ENCODE results near the gene PTPRG.

PTPRG gene

GRCh38 chr3:61765157-61765876, 203.9 kb downstream of the PTPRG start:
- no peak for DNase-seq (ENCODE audit: low read depth in 3 of 3)

DNA sequence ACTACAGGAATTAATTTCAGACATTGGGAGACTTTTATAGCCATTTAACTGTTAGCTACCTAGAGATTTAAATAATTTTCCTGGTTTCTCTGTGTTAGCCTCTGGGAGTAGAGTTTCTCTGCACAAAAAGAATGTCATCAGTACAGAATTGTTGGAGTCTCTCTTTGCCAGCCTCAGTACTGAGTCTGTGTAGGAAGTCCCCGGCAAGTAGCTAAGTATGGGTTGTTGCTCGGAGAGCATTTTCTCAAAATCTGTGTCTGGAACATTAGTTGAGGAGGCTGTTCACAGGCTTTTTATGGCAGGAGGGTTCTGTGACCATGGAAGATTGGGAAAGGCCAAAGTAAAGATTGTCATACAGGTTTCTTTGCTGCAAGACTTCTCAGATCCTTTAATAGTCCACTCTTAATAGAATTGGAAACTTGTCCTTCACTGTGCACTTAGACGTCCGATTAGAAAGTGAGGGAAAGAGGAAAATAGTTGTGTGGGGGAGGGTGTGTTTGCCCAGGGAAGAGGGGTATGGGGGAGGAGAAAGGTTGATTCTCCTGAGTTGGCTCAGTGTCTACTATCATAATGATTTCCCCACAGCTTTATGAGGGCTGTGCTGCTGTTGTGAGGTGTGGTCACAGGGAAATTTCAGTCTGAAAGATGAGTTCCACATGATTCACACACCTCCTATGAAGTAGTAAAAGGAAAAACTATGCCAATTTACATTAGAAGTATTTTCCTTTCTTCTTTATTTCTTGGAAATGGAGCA, 207.1 kb downstream of the PTPRG start:
- no peak for DNase-seq (ENCODE audit: low read depth in 3 of 3)

DNA sequence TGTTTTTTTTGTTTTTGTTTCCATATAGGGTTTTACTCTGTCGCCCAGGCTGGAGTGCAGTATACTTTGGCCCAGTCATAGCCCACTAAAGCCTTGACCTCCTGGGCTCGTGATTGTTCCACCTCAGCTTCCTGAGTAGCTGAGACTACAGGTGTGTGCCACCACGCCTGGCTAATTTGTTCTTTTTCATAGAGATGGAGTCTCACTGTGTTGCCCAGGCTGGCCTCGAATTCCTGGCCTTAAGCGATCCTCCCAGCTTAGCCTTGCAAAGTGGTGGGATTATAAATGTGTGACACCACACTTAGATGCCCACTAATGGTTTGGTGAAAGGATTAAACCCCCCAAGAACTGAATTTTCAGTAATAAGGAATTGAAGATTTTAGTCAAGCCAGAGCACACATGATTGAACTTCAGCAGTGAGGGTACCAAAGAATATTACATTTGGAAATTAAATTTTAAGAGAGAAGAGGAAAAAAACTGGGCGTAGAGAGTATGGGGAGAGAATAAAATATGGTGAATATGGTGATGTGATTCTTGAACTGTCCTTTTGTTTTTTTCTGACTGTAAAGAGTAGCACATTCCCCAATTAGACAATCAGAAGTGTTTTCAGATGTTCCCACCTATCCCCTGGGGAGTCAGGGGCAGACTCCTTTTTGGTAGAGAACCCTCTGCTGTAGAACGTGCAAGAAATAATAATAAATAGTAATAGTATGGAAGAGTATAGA, 208.1 kb downstream of the PTPRG start:
- DNase-seq (ENCODE audit: low read depth in 3 of 3), result no peak

GRCh38 chr3:61771976-61772375, 210.6 kb downstream of the PTPRG start:
- no peak for DNase-seq (ENCODE audit: low read depth in 3 of 3)

DNA sequence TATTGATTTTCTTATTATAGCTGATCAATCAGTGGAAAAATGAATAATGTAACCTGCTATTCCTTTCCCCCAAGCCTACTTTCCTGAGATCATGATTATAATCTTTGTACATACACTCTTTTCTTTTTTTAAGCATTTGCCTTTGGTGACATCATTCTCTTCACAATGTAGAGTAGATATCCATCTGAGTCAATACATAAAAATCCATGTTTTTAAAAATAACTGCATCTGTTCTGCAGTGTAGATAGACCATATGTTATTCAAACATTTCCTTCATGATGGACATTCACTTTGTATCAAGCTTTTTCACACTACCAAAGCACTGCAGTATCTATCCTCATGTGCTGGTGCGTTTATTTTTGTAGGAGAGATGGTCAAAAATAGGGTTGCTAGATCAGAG, 211.1 kb downstream of the PTPRG start:
- no peak for DNase-seq (ENCODE audit: low read depth in 3 of 3)

DNA sequence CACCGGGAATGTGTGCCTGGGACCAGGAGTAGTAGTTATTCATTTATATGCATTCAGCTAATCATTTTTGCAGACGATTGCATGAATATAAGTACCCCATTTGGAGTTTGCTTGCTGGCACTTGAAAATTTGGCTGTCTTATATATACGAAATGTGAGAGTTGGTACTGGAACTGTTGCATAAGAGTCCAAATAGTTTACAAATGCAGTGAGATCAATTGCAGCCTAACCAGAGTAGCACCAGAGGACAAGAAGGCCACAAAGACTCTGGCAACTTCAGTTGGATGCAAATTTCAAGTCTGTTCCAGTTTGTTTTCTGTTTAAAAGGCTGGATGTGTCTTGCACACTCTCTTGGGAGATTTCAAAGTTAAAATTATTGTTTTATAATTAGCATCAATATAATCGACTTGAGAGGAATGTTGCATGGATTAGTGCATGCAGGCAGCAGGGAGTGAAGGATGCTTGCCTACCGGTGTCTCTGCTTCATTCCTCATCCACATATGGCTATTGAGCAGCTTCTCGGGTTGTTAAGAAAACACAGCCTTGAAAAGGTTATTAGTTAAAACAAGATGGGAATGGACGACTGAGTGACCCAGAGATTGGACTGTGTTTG, 213.0 kb downstream of the PTPRG start:
- DNase-seq (ENCODE audit: low read depth in 3 of 3), result no peak

DNA sequence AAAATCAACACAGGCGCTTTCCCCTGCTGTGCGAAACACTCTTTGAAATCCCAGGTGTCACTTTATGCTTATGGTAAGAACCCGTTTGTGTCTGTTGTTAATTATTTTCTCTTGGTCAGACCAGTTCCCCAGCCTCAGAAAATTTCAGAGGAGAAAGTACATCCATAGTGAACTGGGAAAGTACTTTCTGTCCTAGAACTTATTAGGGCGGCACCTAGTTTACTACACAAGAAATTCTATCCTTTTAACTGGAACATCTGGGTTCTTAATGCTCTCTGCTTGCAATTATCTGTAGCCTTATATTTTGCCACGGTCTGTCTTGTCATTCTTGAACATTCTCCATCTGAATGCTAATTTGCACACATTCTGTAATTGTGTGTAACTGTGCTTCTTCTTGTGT, 215.0 kb downstream of the PTPRG start:
- no peak for DNase-seq (ENCODE audit: low read depth in 3 of 3)

- DNase-seq (ENCODE audit: low read depth in 3 of 3), result no peak
Observed at GRCh38 chr3:61777483-61777882, 216.1 kb downstream of the PTPRG start.

GRCh38 chr3:61778095-61778494, 216.7 kb downstream of the PTPRG start:
- DNase-seq (ENCODE audit: low read depth in 3 of 3), result no peak

DNA sequence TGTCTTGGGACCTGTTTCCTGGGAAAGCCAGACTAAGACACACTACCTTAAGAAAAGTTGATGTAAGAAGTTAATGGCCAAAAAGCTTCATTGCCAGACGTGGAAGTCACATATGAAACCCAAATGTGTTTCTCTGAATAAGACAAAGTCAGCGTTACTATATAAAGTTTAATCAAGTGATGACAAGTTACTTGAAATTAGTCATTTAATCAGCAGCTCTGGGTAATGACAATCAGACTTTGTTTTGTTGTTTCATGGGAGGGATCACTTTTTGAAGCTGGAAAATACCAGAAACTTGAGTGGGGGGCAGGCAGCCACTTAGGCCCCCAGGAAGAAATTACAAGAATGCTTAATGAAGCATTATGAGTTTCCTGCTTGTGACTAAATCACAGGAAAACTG, 218.6 kb downstream of the PTPRG start:
- no peak for DNase-seq (ENCODE audit: low read depth in 3 of 3)

- DNase-seq (ENCODE audit: low read depth in 3 of 3), result no peak
Observed at GRCh38 chr3:61780455-61781228, 219.3 kb downstream of the PTPRG start.

GRCh38 chr3:61783993-61784718, 222.8 kb downstream of the PTPRG start:
- no peak for DNase-seq (ENCODE audit: low read depth in 3 of 3)

DNA sequence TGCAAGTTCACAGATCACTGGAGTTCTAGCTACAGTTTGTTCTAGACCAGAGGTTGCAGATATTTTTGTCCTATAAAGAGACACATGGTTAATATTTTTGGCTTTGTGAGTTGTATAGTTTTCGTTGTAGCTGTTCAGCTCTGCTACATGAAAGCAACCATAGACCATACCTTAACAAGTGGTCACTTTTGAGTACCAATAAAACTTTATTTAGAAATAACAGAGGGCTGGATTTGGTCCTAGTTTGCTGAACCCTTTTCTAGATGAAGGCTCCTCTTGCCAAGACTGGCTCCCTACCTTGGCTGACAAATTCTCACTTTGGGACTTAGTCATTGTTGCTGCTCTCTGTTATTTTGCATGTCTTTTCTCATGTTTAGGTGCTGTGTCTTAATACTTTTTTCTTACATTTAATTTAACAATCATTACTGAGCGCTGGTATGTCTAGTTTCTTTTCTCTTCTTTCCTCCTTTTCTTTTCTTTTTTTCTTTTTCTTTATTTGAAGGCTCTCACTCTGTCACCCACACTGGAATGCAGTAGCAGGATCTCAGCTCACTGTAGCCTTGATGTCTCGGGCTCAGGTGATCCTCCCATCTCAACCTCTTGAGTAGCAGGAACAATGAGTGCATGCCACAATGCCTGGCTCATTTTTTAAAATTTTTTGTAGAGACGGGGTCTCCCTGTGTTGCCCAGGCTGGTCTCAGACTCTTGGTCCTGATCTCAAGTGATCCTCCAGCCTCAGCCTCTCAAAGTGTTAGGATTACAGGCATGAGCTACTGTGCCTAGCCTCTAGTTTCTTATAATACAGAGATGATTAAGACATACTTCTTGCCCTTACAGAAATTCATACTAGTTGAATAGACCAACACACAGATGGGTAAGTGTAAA, 227.5 kb downstream of the PTPRG start:
- DNase-seq (ENCODE audit: low read depth in 3 of 3), result no peak

DNA sequence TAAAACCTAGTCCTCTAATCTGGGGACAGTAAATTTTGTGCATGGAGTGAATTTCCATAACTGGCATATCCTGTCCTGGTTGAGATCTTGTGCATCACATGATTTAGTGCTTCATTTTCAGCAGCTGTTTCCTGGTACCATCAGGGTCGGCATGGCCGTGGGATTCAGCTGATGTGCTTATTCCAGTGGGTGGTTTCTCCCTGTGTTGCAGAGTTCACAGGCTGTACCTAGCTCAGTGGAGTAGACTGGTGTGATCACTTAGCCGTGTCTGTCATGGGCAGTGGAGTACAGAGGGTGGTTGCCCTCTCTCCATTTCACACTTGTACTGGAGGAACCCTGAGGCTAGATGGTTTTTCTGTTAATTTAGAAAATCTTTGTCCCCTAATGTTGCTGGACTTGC, 228.5 kb downstream of the PTPRG start:
- DNase-seq (ENCODE audit: low read depth in 3 of 3), result no peak

GRCh38 chr3:61790411-61790810, 229.0 kb downstream of the PTPRG start:
- DNase-seq (ENCODE audit: low read depth in 3 of 3), result no peak

- no peak for DNase-seq (ENCODE audit: low read depth in 3 of 3)
Observed at GRCh38 chr3:61793056-61793455, 231.7 kb downstream of the PTPRG start.

DNA sequence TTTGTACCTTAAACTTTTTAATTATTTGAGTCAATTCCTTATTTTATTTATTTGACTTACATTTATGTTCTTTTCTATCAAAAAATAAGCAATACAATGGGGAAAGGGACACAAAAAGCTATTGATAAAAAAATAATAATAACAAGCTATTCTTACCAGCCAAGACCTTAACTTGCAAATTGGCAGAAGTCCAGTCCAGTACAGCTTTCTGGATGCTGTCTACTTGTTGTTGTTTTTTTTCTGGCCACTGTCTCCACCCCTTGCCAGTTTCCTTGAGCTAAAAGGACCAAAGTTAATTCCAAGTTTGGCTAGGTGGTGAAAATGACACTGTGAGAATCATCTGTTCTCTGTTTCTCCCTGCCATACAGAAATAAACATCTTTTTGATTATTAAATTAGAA, 232.2 kb downstream of the PTPRG start:
- no peak for DNase-seq (ENCODE audit: low read depth in 3 of 3)

DNA sequence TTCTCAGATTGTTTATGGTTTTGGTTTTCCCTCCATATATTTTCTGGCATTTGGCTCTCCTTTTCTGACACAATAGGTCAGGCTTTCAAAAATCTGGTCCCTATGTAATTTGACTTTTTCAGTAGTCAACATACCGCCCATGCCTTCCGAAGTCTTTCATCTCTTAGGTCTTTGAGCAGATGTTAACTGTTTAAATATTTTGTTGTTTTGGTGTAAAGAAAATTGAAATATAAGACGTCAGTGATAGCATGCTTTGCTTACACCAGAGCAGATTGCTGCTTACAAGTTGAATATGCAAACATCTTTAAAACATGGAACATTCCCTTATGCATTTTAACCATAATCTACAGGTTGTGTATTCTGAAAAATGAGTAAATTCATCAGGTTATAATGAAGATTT, 233.0 kb downstream of the PTPRG start:
- DNase-seq (ENCODE audit: low read depth in 3 of 3), result no peak

- DNase-seq (ENCODE audit: low read depth in 3 of 3), result no peak
Observed at GRCh38 chr3:61794961-61795360, 233.6 kb downstream of the PTPRG start.
